Osteocyte (in vitro differentiated cells): ENCODE results near the gene RTF1. TPM values are rescaled to one million over a fixed set of nuclear protein-coding genes. Genes with fewer than 3 reads are reported as not detected.

ENCODE experiments used
- DNase-seq: peaks from one replicate; pipeline ENCODE4 v3.0.0; 2021; ENCODE audit warnings: mixed read lengths; ENCODE audit not compliant: unreplicated experiment; ENCODE audit errors: extremely low spot score
- H3K27ac Mint-ChIP-seq: one replicate; pipeline ENCODE4 v1.8.0; 2021; ENCODE audit warnings: mild to moderate bottlenecking, mixed read lengths; ENCODE audit not compliant: unreplicated experiment
- H3K27me3 Mint-ChIP-seq: one replicate; pipeline ENCODE4 v1.8.0; 2021; ENCODE audit warnings: mixed read lengths; ENCODE audit not compliant: unreplicated experiment
- H3K36me3 Mint-ChIP-seq: one replicate; pipeline ENCODE4 v1.8.0; 2021; ENCODE audit warnings: mixed read lengths; ENCODE audit not compliant: unreplicated experiment
- H3K4me1 Mint-ChIP-seq: one replicate; pipeline ENCODE4 v1.8.0; 2021; ENCODE audit warnings: mixed read lengths; ENCODE audit not compliant: unreplicated experiment
- H3K4me3 Mint-ChIP-seq: one replicate; pipeline ENCODE4 v1.8.0; 2021; ENCODE audit warnings: mild to moderate bottlenecking, moderate library complexity, mixed read lengths; ENCODE audit not compliant: unreplicated experiment
- H3K9me3 Mint-ChIP-seq: one replicate; pipeline ENCODE4 v1.8.0; 2021; ENCODE audit warnings: mixed read lengths; ENCODE audit not compliant: unreplicated experiment
- CTCF ChIP-seq: fragments of 200-600 bp; sonication (generic); IDR thresholded peaks from 2 replicates; pipeline ENCODE4 v1.5.0; 2021; ENCODE audit warnings: antibody characterized with exemption, mild to moderate bottlenecking, moderate library complexity
- total RNA-seq: library from RNA; stranded (reverse); gene quantifications from 2 replicates; pipeline ENCODE4 v1.2.1, GENCODE V29; 2021

The RTF1 gene
- total RNA-seq, 1 donor from 2014 or later: 43.0 TPM

GRCh38 chr15:41473418-41473817 lies 56.5 kb downstream of the RTF1 start:
- TF ChIP-seq CTCF: no peak
- Mint-ChIP-seq H3K9me3 (no peaks in the 10 kb centered on the region), H3K36me3 (peaks cover 50% of the 10 kb centered on the region), H3K27me3 (no peaks in the 10 kb centered on the region), H3K4me3 (no peak overlapping the region), H3K4me1 (no peaks in the 10 kb centered on the region), H3K27ac (no peak overlapping the region)
- no peak for DNase-seq

GRCh38 chr15:41474436-41474835 lies 57.5 kb downstream of the RTF1 start:
- Mint-ChIP-seq H3K4me1 (no peaks in the 10 kb centered on the region), H3K36me3 (peaks cover 54% of the 10 kb centered on the region)
- no peak for DNase-seq

GRCh38 chr15:41474941-41475340 lies 58.0 kb downstream of the RTF1 start:
- no peaks in the 10 kb centered on the region for H3K4me1 Mint-ChIP-seq
- no peak for DNase-seq
- no peak for TF ChIP-seq CTCF
- H3K27ac Mint-ChIP-seq: no peak overlapping the region
- H3K4me3 Mint-ChIP-seq: no peak overlapping the region
- H3K9me3 Mint-ChIP-seq: no peaks in the 10 kb centered on the region
- H3K36me3 Mint-ChIP-seq: peaks cover 52% of the 10 kb centered on the region
- no peaks in the 10 kb centered on the region for H3K27me3 Mint-ChIP-seq

More at GRCh38 chr15:41474436-41474835, 57.5 kb downstream of the RTF1 start:
- TF ChIP-seq CTCF: no peak
- Mint-ChIP-seq H3K4me3 (no peak overlapping the region), H3K27ac (no peak overlapping the region), H3K9me3 (no peaks in the 10 kb centered on the region), H3K27me3 (no peaks in the 10 kb centered on the region)

GRCh38 chr15:41476416-41477048 lies 59.6 kb downstream of the RTF1 start:
- Mint-ChIP-seq H3K27ac (no peak overlapping the region), H3K9me3 (no peaks in the 10 kb centered on the region), H3K36me3 (peaks cover 57% of the 10 kb centered on the region), H3K4me3 (no peak overlapping the region), H3K4me1 (no peaks in the 10 kb centered on the region), H3K27me3 (no peaks in the 10 kb centered on the region)
- DNase-seq: no peak
- TF ChIP-seq CTCF: no peak

GRCh38 chr15:41480396-41481140 lies 63.7 kb downstream of the RTF1 start:
- TF ChIP-seq CTCF: no peak
- Mint-ChIP-seq H3K27me3 (no peaks in the 10 kb centered on the region), H3K27ac (no peak overlapping the region), H3K4me3 (no peak overlapping the region), H3K9me3 (no peaks in the 10 kb centered on the region), H3K4me1 (no peaks in the 10 kb centered on the region), H3K36me3 (peaks cover 63% of the 10 kb centered on the region)
- DNase-seq: no peak
